GM20000 (cell line): ENCODE data around the gene BDNF.

Experiments used
- DNase-seq: peaks from one replicate; pipeline ENCODE4 v3.0.0; 2012; ENCODE audit warnings: low spot score
- CTCF ChIP-seq: IDR thresholded peaks from 2 replicates; pipeline ENCODE4 v1.5.1; 2012; ENCODE audit warnings: mild to moderate bottlenecking, control low read depth; ENCODE audit errors: extremely low read depth, missing control alignments

The BDNF gene

GRCh38 chr11:27612932-27613880 is 87.0 kb downstream of the BDNF start:
- TF ChIP-seq CTCF, result no peak

DNA sequence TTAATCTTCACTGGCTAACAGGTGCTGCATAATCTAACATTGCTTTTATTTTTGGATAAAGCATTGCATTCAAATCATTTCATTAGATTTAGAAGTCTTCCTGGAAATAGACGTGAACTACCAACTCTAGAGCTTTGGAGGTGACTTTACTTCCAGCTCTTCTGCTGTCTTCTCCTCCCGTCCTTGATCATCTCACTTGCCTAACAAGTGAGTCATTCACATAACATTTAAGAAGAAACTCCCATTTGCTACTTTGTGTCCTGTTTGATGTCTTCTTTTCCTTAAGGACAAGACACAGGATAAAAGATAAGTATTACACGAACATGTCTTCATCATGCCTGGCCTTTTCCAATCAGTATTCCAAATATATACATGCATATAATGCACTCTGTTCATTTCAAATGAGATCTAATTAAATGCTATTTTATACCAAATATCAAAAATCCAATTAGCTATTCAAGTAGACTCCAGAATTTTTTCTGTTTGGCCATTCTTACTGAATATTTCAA is 88.3 kb downstream of the BDNF start:
- no peak for DNase-seq

More at GRCh38 chr11:27612932-27613880, 87.0 kb downstream of the BDNF start:
- no peak for DNase-seq

GRCh38 chr11:27611390-27611789 is 88.9 kb downstream of the BDNF start:
- DNase-seq, result no peak
- no peak for TF ChIP-seq CTCF

More for the DNA sequence above, 88.3 kb downstream of the BDNF start:
- TF ChIP-seq CTCF, result no peak

GRCh38 chr11:27610946-27611345 is 89.3 kb downstream of the BDNF start:
- no peak for DNase-seq
- TF ChIP-seq CTCF, result no peak

DNA sequence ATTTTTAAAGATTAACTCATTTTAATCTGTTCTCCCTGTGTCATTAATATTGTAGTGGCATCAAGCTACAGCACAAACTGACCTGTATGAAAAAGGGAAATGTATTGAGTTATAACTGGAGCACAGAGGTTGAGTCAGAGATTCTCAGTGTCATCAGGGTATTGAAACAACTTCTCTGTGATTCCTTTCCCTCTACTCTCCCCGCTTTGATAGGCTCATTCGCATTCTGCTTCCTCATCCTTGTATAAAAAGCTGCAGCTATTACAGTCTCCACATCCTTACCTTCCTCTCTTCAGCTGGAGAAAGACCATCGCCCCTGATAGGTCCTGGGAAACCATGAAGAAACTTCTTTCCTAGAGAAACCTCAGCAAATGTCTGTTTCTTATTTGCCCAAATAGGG is 90.0 kb downstream of the BDNF start:
- no peak for DNase-seq
- TF ChIP-seq CTCF, result no peak

- no peak for DNase-seq
- no peak for TF ChIP-seq CTCF
These were observed 91.3 kb downstream of the BDNF start for GRCh38 chr11:27608951-27609350.

- no peak for DNase-seq
- TF ChIP-seq CTCF, result no peak
These were observed 94.8 kb downstream of the BDNF start for GRCh38 chr11:27605422-27605821.
